Activated CD8-positive, alpha-beta memory T cell treated with anti-CD3 and anti-CD28 coated beads, Interleukin-2, amount 50 U/mL, for 24 hours (primary cell): ENCODE results near the gene RILPL2.
"Not testable (repeated sequence)": the region's sequence is repeated elsewhere in the genome, so short reads cannot be mapped to it uniquely, and the experiment has no call there.

Experiments
- DNase-seq: peaks from one replicate; pipeline ENCODE4 v3.0.0-alpha.2; 2020; ENCODE audit errors: extremely low read depth

Gene RILPL2

GRCh38 chr12:123384318-123384993, 52.0 kb downstream of the RILPL2 start:
- no peak for DNase-seq

- no peak for DNase-seq
Observed at GRCh38 chr12:123382684-123383083, 53.8 kb downstream of the RILPL2 start.

- DNase-seq: no peak
Observed at GRCh38 chr12:123379391-123379790, 57.1 kb downstream of the RILPL2 start.

GRCh38 chr12:123372415-123372814, 64.1 kb downstream of the RILPL2 start:
- DNase-seq: not testable (repeated sequence)

GRCh38 chr12:123371667-123372368, 64.7 kb downstream of the RILPL2 start:
- not testable (repeated sequence) for DNase-seq

- no peak for DNase-seq
Observed at GRCh38 chr12:123369229-123369628, 67.3 kb downstream of the RILPL2 start.

GRCh38 chr12:123368431-123368830, 68.1 kb downstream of the RILPL2 start:
- not testable (repeated sequence) for DNase-seq

GRCh38 chr12:123367511-123367910, 69.0 kb downstream of the RILPL2 start:
- no peak for DNase-seq
